HG03139 (cell line): ENCODE measurements around the gene EBNA1BP2.
"Not testable (repeated sequence)": the region's sequence is repeated elsewhere in the genome, so short reads cannot be mapped to it uniquely, and the experiment has no call there.

Experiments used
- ATAC-seq: cut with Tn5 transposase; IDR thresholded peaks from one replicate; pipeline ENCODE4 v1.9.1; 2021; ENCODE audit not compliant: unreplicated experiment

The EBNA1BP2 gene

DNA sequence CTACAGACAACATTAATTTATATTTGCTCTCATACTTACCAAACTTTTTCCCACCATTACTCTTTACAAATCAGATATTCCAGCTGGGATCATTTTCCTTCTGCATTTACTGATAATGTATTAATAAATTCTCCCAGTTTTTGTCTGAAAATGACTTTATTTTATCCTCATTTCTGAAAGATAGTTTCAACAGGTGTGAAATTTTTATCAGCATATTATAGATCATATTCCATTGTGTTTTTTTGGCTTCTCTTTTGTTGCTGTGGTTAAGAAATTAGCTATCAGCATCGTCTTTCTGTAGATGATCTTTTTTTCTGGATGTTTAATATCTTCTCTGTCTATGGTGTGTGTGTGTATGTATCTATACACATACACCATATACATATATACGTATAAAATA lies 2.8 kb upstream of the EBNA1BP2 start:
- no peak for ATAC-seq

DNA sequence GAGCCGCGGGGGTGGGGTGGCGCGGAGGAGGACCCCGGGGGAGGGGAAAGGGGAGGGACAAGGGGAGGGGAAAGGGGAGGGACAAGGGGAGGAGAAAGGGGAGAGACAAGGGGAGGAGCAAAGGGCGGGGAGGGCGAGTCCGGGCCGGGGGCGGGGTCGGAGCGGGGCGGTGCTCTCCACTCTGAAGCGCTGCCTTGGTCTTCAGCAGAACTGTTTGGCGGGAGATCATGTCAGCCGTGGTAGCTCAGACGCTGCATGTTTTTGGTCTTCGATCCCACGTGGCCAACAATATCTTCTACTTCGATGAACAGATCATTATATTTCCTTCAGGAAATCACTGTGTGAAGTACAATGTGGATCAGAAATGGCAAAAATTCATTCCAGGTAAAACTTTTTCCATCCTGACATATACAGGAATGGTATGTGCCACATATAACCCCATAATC lies 460 bp upstream of the EBNA1BP2 start:
- peak; percentile 56 for ATAC-seq

DNA sequence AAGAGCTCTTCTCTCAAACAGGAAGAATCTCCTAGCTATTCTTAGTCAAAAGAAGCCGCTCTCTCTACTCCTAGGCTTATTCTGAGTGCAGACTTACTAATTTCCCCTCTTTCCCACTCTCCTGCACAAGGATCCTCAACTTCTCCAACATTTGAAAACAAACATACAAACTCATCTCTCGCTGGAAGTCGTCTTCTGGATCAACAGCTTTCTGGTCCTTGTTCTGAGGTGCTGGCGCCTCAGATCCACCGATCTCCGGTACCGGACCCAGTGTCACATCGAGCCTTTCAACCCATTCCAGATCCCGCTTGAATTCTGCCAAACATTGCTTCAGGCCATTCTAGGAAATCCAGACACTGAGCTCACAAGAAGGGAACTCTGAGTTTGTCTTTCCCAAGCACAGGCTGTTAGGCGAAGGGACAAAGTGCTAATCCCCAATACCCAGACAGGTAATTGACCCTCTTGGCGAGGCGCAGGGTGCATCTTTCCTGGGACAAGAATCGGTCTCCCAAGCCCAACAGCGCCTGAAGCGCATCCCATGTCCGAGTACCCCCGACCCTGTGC lies 696 bp downstream of the EBNA1BP2 start:
- ATAC-seq: no peak

DNA sequence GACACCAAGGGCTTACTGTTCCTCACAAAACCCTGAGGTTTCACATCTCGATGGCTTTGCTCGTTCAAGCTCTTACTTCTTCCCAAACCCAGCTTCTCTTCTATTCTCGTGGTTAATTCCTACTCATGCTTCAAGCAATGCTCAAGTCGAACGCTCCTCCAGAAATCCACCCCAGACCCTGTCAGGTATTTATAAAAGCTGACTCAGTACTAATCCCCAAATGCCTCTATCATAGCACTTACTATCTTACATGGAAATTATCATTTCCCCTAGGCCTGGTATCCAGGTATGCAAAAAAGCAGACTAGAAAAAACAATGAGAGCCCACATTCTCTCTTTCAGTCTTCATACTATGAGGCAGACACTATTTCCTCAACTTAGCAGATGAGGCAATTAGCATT lies 6.3 kb downstream of the EBNA1BP2 start:
- no peak for ATAC-seq

DNA sequence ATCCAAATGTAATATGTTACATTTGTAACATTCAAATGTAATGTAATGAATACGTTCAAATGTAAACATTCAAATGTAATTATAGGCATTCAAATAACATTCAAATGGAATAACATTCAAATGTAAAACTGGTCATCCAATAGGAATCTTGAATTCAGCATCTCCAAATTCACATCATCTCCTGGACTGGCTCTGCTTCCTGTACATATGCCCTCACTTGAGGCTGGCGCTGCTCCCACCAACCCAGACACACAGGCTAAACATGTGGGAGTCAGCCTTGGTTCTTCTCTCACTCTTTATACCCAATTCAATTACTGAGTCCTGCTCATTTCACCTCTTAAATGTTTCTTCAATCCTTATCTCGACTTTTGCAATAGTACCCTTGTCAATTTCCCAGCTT lies 6.9 kb downstream of the EBNA1BP2 start:
- no peak for ATAC-seq

DNA sequence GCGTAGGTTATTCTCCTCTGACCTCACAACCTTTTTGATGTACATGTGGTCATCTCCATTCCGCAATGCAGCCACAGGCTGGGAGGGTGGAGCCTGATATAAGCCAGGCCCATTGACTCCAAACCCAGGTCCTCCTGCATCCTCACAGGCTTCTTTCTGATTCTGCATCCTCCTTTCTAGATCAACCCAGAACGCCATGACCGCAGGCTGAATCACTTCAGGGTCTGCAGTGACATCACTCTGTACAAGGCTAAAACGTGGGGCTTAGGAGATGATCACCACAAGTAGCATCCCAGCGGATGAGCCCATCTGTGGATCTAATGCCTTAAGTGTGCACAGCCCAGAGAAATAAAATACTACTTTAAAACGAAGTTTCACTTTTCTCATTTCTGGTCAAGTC lies 16.1 kb downstream of the EBNA1BP2 start:
- ATAC-seq: no peak

DNA sequence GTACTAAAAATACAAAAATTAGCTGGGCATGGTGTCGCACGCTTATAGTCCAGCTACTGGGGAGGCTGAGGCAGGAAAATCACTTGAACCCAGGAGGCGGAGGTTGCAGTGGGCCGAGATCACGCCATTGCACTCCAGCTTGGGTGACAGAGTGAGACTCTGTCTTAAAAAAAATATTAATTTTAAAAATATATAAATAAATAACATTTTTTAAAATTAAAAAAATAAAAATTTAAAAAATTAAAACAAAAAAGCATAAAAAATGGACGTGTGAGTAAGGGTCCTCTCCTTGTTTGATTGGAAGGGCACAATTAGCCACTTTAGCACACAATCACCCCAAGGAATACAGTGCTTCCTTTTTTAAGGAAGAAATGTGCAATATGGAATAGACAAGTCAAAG lies 18.6 kb downstream of the EBNA1BP2 start:
- no peak for ATAC-seq

DNA sequence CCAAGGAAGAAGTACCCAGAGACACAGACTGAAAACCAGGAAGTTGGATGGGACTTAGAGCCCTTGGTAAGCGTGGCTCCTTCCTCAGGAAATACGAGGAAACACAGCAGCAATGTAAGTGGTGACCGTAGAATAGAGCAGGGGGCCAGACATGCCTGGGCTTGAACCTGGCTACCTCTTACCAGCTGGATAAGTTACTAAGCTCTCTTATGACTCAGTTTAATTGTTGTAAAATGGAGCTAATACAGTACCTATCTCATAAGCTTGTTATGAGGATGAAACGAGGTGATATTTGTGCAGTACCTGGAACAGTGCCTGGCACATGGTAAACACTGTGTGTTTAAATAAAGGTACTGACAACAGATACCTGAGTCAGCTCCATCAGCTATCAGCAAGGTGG lies 19.2 kb downstream of the EBNA1BP2 start:
- no peak for ATAC-seq

DNA sequence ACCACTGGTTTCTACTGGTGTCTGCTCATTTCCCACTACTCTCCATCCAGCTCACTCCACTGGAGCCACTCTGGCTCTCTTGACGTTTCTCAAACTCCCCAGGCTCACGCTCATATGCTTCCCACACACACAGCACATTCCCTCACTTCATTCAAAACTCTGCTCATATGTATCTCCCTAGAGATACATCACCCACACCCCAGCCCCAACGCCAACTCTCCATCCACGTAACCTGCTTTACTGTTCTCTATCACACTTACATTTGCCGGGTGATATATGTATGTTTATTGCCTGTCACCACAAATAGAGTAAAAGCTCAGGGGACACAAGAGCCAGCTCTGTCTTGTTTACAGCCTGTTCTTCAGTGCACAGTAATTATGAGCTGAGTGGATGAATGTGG lies 22.2 kb downstream of the EBNA1BP2 start:
- no peak for ATAC-seq

DNA sequence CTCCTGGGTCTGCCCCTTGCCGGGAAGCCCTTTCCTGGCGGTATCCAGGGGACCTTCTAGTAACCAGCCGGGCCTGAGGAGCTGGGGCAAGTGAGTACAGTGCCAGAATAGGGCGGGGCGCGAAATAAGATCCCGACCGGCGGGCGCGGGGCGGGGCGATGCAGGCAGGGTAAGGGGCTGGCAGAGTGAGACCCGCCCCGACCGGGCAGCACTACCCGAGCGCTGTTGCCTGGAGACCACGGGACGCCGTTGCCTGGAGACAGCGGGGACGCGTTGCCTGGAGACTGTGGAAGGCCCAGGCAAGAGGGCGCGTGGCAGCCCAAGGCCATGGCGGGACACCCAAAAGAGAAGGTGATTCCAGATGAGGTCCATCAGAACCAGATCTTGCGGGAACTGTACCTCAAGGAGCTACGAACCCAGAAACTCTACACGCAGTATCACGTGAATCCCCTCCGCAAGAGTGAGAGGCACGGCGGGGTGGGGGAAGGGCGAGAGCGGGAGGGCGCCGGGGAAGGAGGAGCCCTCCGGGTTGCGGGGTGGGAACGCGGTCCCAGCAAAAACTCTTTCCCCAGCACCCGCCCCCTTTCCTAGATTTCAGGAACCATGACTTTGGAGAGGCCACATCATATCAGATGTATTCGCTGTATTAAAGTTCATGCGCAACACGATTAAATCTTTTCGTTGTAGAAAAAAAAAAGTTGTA lies 24.3 kb downstream of the EBNA1BP2 start:
- ATAC-seq: no peak

DNA sequence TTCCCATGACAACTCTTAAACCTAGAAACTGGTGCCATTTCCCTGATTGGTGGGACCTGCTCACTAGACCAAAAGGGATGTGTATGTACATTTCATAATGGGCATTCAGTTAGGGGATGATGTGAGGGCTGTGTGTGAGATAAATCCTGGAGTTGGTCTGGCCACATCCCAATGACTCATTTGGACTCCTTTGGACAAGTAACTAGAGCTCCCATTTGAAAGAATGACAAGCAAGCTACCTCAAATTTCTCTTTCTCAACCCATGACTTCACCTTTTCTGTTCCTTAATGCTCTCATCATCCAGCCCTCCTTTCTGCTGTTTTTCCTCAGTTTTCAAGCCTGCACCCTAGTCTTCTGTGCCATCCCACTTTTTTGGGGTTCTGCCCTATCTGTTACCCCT lies 27.9 kb downstream of the EBNA1BP2 start:
- no peak for ATAC-seq

DNA sequence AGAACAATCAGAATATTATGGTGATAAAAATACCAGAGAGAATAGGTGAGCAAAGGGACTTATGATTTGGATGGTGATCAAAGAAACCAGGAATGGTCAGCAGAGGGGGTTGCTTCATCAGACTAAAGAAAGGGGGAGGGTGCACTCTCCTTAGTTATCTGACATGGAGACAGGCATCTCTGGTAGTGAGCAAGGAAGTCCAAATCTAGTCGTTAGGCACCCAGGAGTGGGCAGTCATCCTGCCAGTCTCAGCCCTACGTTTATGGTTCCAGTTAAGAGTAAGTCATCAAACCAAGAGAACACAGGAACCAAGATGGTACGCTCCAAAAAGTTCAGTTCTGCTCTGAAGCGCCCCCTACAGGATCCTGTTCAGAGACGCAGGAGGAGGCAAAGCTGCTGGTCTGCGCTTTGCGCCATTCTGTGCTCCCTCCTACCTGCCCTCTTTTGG lies 28.6 kb downstream of the EBNA1BP2 start:
- no peak for ATAC-seq

DNA sequence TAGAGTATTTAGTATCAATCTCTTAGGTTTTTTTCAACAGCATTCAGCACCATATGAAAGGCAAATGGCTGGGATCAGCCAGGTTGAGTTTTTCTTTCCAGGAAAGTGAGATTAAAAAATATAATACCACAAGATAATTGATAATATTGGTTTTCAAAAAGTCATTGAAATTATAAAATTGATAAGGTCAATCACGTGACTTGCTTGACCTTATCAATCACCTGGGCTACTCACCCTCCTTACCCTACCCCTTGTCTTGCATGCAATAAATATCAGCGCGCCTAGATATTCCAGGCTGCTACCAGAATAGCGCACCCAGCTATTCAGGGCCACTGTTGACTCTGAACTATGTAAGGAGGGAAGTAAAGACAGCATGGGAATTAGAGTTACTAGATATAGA lies 31.5 kb downstream of the EBNA1BP2 start:
- no peak for ATAC-seq

DNA sequence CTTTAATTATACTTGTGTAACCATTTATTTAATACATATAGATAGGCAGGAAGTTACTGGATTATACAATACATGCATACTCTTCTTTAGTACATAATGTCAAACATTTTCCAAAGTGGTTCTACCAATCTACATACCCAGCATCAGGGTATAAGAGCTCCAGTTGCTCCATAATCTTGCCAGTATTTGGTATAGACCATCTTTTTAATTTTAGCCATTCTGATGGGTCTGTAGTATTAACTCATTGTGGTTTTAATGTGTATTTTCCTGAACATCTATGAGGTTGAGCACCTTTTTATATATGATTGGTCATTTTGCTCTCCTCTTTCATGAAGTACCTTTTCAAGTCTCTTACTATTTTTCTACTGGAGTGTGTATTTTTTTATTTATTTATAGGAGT lies 32.1 kb downstream of the EBNA1BP2 start:
- ATAC-seq: no peak

DNA sequence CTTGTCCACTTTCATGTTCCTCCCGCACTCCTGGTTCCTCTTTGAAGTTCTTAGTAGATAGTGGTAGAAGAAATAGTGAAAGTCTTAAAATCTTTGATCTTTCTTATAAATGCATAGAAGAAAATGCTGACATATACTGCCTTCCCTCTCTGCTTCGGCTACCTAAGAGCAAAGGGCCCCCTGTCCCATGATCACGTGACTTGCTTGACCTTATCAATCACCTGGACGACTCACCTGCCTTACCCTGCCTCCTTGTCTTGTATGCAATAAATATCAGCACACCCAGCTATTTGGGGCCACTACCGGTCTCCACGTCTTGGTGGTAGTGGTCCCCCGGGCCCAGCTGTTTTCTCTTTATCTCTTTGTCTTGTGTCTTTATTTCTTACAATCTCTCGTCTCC lies 32.8 kb downstream of the EBNA1BP2 start:
- ATAC-seq: not testable (repeated sequence)

DNA sequence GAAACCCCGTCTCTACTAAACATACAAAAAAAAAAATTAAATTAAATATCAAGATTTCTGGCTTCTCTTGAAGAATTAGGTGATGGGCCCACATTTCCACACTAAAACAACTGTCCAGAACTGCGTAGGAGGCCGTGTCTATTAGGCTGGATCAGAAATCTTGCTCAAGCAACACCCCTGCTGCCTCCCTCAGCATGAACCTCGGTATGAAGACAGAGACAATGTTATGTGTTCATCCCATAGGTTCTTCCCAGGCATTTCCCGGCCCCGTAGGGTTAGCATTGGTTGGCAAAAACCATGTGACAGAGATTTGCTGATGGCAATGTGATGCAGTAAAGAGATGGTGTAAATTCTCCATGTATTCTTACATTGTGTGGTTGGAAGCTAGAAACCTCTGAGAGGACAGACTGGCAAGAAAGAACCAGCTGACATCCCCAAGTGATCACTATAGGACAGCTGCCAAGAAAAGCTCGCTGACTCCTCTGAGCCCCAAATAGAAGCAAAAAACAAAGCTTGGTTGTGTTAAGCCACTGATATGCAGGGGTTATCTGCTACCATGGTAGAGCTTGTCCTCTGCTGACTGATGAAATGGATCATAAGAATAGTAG lies 34.5 kb downstream of the EBNA1BP2 start:
- ATAC-seq: no peak

DNA sequence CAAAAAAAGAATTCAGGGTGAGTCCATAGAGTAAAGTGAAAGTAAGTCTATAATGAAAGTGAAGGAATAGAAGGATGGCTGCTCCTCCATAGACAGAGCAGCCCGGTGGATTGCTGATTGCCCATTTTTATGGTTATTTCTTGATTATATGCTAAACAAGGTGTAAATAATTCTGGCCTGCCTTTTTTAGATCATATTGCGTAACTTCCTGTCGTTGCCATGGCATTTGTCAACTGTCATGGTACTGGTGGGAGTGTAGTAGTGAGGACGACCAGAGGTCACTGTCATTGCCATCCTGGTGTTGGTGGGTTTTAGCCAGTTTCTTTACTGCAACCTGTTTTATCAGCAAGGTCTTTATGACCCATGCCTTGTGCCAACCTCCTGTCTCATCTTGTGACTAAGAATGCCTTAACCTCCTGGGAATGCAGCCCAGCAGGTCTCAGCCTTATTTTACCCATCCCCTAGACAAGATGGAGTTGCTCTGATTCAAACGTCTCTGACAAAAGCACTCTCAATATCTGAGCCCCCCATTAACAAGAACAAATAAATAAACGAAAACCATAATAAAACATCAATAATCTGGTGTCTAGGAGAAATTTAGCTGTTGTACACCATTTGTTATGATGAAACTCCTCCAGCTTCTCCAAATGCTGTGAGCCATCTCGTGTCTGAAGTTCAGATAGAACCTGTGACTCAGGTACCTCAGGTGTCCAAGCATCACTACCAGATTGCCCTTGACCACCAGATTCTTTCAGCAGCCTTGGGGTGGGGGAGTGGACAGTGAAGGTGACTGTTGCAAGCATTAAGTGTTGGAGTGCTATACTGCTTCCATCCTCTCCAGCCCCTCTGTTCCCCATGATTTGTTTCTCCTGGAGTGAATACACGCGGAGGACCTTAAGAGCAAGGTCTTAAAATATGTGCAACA lies 36.0 kb downstream of the EBNA1BP2 start:
- no peak for ATAC-seq

DNA sequence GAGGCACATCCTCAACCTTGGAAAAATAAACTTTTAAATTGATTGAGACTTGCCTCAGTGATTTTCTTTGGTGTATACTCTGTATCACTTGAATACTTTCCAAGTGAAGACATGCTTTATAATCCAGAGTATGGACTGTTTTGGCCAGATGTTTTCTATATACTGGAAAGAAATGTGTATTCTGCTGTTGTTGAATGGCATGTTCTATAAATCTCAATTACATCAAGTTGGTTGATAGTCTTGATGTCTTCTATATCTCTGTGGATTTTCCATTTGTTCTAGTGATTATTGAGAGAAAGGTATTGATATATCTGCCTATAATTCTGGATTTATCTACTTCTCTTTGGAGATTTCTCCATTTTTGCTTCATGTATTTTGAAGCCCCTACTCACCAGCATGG lies 37.5 kb downstream of the EBNA1BP2 start:
- ATAC-seq: no peak

DNA sequence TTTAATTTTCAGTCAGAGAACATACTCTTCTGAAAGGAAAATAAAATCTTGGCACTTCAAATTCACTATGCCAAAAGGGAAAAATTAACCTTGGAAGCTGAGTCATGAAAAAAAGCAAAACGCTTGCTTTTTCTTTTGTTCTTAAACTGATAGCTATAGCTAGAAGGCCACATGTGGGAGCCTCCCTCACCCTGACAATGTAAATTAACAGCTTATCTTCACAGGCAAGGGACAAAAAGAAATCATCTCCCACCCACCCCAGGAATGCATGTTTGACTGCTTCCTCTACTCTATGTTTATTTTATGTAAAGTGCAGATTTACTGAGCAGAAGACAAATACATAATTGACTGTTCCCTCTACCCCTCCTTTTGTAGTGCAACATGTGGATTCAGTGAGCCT lies 38.0 kb downstream of the EBNA1BP2 start:
- ATAC-seq: no peak

DNA sequence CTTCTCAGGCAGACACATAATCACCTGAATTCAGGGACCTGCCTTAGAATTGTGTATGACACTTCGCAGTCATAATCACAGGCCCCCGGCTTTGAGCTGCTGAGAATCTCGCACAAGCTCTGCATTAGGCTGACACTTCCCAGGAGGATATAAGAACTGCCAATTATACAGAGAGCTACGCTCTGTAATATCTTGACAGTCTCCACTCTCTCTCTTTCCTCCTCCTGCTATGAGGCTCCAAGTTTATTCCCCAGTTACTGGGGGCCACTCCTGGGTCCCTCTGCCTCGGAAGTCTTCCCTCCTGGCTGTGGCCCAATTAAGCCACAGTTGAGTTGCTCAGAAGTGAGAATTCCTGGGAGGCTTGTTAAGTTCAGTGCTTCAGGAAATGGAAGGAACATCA lies 42.7 kb downstream of the EBNA1BP2 start:
- no peak for ATAC-seq

DNA sequence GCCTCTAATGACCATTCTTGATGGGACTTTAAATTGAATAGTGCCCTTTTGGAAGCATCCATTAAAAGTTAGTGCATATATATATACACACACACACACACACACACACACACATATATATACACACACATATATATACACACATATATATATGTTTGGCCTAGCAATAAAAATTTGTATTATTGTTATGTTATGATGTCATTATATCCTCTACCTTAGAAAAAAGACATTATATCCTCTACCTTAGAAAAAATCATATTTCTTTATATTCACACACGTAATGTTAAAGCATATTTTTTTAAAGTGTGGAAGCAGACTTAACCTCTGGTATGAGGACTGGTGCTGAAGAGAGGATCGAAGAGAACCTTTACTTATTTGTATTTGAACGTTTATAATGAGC lies 43.3 kb downstream of the EBNA1BP2 start:
- ATAC-seq: no peak

DNA sequence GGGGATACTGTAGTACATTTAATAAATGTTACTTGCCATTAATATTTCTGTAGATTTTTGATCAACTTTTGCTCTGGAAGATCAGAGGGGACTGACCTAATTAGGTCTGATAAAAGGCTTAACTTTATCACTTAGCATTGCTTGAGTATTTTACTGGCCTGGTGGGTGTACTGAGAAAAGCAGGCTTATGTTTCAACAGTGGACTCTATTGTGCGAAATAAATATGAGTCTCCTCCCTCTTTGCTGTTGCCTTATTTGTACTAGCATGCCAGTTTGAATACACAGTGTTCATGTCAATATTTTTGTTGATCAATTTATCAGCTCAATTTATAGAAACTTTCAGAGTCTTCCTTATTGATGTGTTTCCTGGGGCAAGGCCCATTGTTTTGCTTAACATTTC lies 49.1 kb downstream of the EBNA1BP2 start:
- no peak for ATAC-seq
